HG03095 (cell line): ENCODE measurements around the gene PTGER1.
"Not testable (repeated sequence)": the region's sequence is repeated elsewhere in the genome, so short reads cannot be mapped to it uniquely, and the experiment has no call there.

Experiments
- ATAC-seq: cut with Tn5 transposase; IDR thresholded peaks from one replicate; pipeline ENCODE4 v1.9.1; 2021; ENCODE audit warnings: moderate library complexity; ENCODE audit not compliant: unreplicated experiment

PTGER1 gene, protein sequence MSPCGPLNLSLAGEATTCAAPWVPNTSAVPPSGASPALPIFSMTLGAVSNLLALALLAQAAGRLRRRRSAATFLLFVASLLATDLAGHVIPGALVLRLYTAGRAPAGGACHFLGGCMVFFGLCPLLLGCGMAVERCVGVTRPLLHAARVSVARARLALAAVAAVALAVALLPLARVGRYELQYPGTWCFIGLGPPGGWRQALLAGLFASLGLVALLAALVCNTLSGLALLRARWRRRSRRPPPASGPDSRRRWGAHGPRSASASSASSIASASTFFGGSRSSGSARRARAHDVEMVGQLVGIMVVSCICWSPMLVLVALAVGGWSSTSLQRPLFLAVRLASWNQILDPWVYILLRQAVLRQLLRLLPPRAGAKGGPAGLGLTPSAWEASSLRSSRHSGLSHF

DNA sequence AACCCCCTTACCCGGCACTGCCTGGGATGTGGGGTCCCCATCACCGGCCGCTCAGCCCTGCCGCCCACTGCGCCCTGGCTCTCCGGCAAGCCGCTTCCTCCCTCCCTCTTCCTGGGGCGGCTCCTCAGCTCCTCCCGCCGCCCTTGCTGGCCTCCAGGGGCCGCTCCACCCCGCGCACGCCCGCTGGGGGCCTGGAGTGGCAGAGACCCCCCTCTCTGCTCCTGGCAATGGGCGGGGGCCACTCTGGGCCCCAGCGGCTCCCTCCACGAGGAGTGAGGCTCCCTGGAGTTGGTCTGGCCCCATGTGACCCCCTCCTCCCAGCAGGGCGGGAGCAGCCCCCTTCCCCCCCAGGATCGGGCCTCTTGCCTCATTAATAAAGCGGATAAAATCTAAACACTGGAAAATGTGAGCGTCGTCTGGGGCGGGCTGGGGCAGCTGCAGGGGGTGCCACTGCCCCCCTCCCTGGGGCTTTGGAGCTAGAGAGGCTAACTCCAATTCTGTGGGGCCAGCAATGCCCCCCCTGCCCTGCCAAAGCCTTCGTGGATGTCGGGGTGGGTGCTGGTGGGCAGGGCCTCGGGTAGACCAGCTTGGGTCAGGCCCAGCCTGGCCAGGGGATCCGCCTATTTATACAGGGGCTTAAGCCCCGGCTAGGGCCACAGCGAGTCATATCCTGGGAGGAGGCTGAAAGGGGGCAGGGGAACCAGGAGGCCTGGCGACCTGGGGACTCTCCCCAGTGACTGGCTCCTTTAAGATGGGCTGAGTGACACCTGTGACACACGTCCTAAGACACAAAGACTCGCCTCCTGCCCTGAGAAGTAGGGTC lies at the start of gene PTGER1:
PTGER1 (minus strand) TSS at position 104 of the 823 bp plus-strand sequence. CDS start 1,034 bp downstream, outside the sequence.
- no peak for ATAC-seq

DNA sequence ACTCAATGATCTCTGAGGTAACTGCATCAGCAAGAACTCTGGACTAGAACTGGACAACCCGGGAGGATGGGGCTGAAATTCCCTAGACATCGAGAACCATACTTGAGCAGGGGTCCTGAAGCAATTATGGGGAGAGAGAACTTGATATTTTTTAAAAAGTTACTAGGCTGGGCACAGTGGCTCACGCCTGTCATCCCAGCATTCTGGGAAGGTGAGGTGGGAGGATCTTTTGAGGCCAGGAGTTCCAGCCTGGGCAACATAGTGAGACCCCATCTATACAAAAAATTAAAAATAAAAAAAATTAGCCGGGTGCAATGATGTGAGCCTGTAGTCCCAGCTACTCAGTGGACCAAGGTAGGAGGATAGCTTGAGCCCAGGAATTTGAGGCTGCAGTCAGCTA lies 45.4 kb upstream of the PTGER1 start:
- no peak for ATAC-seq

DNA sequence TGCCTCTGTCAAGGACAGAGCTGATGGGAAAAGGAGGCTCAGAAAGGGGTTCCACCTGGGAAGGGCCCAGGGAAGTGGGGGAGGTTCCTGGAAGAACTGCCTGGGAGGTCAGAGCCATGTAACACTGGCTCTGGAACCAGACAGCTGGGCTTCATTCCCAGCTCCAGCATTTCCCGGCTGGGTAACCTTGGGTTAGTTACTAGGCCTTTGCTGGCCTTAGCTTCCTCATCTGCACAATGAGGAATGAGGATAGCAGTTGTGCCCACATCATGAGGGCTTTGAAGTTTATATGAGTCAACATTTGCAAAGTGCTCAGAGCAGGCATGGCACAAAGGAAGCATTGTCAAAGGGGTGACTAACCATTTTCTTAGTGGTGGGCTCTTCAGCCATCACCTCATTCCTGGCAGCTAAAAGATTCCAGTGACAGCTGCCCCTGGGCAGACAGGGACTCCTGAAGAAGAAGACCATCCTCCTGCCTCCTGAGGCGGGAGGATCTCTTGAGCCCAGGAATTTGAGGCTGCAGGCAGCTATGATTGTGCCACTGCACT lies 44.8 kb upstream of the PTGER1 start:
- no peak for ATAC-seq

DNA sequence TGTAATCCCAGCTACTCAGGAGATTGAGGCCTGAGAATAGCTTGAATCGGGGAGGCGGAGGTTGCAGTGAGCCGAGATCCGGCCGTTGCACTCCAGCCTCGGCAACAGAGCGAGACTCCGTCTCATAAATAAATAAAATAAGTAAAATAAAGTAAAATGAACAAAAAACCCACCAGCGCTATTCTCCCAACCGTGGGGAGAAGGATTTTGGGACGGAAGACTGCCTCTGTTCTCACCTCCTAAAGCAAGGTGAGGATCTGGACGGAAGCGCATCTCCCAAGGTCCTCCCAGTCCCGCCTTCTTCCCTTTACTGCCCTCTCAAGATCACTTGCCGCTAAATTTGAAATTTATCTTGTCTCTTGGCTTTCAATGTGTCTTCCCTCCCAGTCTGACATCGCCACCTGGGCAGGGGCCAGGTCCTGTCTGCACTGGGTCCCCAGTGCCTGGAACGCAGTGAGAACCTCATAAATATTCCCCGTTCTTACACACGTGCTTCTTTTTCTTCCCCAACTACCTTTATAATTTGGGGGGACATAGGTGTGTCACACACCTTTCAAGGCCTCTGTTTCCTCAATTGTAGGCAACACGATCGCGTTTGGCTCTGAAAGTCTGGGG lies 44.2 kb upstream of the PTGER1 start:
- no peak for ATAC-seq

DNA sequence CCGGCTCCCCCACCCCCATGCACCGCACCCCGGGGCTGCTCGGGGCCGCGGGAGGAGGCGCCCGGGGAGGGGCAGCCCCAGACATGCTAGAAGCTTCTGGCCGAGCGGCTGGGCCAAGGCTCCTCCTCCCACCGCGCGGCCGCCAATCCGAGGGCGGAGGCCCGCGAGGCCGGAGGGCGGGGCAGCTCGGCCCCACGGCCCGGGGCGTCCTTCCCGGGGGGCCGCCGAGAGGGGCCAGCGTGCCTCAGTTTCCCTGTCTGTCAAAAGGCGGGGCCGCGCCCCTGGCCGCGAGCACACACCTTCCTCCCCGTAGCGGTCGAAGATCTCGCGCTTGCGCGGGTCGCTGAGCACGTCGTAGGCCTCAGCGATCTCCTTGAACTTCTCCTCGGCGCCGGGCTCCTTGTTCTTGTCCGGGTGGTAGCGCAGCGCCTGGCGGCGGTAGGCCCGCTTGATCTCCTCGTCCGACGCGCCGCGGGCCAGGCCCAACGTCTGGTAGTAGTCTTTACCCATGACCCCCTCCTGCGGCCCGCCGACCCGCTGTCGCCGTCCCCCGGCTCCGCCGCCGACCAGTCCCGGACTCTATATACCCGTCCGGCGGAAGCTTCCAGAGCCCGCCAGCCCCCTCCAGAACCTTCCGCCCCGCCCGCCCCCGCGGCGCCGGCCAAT lies 42.8 kb upstream of the PTGER1 start, which contains the start of gene DNAJB1:
DNAJB1 (minus strand) TSS at position 558 of the 666 bp plus-strand sequence; CDS start at position 510, 48 bp downstream.
- peak; percentile 49 for ATAC-seq

DNA sequence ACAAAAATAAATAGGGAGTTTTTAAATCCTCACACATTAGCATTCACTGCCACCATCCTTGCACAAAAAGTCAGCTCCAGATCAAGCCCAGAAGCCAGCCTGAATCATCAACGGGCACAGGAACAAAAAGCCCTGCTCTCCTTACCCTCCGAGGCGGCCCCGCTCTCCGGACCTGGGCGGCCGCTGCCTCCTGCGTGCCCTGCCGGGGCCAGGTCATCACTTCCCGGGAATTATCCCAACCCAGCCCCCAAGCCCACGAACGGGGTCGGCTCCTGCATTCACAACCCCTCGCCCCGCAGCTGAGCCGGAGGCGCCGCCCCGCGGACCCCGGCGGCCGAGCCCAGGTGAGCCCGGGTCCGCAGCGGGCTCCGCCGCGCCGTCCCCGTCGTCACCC lies 42.3 kb upstream of the PTGER1 start:
- no peak for ATAC-seq

DNA sequence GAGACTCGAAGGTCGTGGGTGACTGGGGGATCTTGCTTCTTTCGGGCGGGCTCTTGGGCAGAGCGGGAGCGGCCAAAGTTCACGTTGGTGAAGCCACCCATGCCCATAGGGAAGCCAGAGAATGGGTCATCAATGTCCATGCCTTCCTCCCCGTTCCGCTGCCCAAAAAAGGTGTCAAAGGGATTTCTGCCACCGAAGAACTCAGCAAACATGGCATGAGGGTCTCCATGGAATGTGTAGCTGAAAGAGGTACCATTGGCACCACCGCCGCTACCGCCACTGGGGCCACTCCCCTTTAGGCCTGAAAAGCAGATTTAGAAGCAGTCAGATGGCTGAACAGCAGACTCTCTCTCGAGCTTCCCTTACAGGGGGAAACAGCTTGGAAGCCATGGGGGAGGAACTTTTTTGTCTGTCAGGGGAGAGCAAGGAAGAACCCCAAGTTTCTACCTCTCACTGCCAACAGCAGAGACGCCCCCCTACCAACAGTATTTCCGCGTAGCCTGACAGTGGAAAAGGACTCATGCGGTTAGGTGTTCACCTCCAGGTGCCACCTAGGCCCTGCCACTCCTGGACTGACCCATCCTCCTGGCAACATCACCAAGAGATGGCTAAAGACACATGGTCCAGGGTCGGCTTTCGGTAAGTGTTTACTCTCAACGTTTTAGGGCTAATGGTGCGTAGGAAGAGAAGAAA lies 41.7 kb upstream of the PTGER1 start:
- ATAC-seq: no peak

DNA sequence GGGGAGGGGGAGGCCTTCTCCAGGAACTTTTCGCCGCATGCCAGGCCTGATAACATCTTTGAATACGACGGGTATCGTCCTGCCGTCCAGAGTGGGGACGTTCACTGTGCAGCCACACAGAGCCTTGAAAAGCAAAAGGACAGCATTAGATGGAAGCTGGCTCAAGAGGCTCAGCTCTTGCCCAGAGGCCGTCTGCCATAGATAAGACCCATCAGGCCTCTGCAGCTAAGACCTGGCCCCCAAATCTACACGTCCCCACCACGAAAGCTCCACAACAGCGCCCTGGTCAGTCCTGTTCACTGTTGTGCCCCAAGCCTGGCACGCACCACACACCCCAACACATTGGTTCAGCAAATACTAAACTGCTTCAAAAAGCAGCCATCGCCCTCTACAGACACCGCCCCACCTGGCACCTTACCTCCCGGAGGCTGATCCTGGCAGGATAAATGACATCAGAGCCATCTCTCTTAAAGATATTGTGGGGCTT lies 40.9 kb upstream of the PTGER1 start:
- no peak for ATAC-seq

DNA sequence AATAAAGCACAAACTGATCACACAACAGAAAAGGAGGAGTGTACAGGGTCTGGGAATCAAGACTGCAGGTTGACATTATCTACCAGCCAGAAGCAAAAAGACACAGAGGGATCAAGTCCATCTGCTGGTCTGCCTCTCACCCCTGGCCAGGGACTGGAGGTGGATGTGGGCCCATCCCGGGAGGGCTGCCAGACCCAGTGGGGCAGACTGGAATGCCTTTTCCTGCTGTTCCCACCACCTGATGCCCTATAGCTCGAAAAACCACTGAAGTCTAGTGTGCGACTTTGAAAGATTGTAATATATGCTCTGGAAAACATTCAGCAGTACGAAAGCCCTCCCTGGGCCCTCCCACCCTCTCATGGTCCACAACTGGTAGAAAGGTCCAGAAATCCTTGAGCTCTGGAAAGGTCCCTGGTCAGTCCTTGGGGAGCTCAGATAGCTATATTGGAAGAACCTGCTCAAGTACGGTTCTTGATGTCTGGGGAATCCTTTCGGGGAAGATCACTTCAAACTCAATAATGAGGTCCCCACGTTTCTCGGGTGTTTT lies 40.4 kb upstream of the PTGER1 start:
- ATAC-seq: no peak

DNA sequence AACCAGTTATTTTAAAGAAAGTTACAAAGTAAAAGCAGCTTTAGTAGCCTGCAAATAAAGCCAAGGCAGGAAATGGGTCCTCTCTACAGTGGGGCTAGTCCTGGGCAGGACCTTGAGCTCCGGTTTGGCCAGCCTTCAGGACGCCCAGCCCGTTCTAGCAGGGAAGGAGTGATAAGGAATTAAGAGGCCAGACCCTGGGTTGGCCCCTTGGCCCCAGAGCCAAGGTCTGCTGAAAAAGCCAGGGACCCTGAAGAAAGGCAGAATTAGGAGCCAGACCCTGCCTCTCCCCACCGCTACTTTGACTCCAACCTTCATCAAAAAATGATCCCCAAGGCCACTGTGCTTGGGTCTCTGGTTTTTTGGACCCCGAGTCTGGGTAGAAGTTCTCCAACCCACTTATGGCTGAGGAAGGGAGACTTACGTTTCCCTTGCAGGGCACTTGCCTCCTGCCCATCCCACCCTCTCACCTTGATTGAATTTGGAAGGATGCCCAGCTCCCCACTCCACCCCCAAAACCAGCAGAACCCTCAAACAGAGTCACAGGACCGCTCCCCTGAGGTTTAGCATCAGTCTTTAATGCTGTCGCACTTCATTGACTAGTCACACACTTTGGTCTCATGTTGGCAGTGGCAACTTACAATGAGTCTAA lies 39.2 kb upstream of the PTGER1 start:
- no peak for ATAC-seq

DNA sequence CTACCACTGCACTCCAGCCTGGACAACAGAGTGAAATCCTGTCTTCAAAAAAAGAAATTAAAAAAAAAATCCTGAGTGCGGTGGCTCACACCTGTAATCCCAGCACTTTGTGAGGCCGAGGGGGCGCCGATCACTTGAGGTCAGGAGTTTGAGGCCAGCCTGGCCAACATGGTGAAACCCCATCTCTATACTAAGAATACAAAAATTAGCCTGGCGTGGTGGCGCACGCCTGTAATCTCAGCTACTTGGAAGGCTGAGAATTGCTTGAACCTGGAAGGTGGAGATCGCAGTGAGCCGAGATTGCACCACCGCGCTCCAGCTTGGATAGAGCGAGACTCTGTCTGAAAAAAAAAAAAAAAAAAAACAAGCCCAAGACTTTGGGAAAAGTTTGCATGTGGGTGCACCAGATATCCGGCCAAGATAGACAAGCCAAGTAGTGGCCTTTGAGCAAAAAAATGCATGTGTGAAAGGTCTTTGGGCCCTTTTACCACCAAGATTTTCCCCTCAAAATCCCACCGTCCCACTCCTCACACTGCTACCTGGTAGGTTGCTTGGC lies 37.3 kb upstream of the PTGER1 start:
- ATAC-seq: no peak

DNA sequence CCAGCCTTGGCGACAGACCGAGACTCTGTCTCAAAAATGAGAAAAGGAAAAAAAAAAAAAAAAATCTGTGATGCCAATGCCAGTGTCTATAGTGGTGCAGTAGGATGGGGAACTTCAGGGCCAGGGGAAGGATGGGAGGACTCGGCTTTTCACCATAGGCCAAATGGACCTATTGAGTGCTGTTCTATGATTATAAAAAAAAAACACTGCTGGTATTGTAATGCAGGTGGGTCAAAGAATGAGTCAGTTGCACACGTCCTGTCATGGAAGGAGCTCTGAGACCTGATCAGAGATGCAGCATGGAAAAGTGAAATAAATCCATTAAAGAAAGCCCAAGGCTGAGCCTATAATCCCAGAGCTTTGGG lies 36.1 kb upstream of the PTGER1 start:
- ATAC-seq: no peak

DNA sequence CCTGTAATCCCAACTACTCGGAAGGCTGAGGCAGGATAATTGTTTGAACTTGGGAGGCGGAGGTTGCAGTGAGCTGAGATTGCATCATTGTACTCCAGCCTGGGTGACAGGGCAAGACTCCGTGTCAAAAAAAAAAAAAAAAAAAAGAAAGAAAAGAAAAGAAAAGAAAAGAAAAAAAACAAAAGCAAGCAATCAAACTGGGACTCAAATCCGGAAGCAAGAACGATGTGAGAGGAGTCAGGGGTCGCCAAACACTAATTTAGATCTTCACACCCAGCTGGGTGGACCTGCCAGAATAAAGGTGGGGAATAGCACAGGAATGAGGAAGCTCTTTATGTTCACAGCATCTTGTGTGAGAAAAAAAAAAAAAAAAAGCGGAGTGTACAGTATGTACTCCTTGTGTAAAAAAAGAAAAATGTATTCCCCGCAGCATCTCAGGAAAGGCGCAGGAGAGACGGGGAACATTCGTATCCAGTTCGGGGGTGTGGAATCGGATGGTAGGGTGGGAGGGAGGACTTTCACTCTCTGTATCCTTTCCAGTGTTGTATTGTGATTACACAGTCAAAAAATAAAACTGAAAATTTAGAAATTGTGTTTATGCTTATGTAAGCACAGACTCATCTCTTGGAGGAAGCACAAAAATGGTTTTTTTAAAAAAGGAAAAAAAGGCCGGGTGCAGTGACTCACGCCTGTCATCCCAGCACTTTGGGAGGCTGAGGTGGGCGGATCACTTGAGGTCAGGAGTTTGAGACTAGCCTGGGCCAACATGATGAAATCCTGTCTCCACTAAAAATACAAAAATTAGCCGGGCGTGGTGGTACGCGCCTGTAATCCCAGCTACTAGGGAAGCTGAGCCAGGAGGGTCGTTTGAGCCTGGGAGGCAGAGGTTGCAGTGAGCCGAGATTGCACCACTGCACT lies 35.4 kb upstream of the PTGER1 start:
- ATAC-seq: no peak

DNA sequence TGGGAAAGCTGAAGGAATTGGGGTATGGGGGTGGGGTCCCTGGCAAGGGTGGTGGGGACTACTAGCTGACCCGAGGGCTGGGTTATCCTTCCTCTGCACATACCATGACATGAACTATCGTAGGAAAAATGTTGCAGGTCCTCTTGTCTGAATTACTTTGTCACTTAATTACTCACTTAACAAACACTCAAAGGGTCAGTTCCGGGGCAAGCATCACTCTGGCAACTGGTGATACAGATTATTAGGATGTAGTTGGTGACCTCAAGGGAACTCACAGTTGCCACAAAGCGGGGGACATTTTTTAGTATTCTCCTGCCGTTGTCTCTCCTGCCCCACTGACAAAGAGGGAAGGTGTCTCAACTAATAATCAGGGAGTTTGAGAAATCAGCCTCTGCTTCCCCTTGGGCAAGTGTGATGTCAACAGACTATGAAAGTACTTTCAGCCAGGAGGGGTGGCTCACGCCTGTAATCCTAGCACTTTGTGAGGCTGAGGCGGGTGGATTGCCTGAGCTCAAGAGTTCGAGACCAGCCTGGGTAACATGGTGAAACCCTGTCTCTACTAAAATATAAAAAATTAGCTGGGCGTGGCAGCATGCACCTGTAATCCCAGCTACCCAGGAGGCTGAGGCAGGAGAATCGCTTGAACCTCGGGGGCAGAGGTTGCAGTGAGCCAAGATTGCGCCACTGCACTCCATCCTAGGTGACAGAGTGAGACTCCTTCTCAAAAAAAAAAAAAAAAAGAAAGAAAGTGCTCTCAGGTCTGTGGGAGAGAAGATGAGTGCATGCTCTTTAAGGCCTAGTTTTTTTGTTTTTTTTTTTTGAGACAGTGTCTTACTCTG lies 32.8 kb upstream of the PTGER1 start:
- ATAC-seq: no peak

DNA sequence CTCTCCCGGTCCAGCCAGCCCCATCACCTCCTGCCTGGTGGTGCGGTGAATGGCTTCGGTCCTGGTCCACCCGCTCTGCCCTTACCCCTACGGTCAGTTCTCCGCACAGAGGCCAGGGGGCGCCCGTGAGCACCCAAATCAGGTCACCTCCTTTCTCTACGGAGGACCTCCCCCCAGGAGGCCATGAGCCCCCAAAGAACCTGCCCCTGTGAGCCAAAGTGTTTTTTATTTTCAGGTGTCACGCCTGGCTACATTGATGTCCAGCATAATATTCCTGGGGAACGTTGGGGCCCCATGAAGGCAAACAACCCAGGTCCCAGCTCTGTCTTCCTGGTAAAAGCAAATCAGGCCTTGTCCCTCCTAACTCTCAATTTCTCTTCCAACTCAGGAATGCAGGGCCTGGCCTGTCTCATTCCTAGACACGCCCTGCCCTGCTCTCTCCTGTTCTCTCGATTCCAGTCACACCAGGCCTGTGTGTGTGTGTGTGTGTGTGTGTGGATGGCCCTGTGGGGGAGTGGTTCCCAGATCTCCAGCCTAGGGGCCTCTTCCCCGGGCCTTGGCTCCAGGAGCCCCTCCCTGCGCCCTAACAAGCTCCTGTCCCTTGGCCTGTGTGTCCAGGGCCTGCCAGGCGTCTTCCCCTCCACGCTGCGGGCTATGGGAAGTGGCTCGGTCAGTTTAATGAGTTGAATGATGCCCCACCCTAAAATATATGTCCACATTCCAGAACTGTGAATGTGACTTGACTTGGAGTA lies 30.5 kb upstream of the PTGER1 start:
- ATAC-seq: no peak

DNA sequence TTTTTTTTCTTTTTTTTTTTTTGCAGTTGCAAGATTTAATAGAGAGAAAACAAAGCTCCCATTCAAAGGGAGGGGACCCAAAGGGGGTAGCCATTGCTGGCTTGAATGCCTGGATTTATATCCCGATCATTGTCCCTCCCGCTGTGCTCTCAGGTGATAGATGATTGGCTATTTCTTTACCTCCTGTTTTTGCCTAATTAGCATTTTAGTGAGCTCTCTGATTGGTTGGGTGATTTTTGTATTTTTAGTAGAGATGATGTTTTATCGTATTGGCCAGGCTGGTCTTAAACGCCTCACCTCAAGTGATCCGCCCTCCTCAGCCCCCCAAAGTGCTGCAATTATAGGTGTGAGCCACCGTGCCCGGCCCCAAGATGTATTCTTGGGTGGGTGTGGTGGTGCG lies 29.4 kb upstream of the PTGER1 start:
- ATAC-seq: not testable (repeated sequence)
